Motor neuron (in vitro differentiated cells): ENCODE results near the gene ST14. TPM values are rescaled to one million over a fixed set of nuclear protein-coding genes. Genes with fewer than 3 reads are reported as not detected.

Experiments used
- ATAC-seq, 8 experiments: fragments of 200-7000 bp; cut with Tn5 transposase; replicated peaks in 6 of 8; 2 replicates each; pipeline ENCODE4 v1.8.0; 2021; ENCODE audit warnings: mild to moderate bottlenecking in 8 of 8, moderate library complexity in 8 of 8
- H3K27ac ChIP-seq, 2 donors: fragments of 250-450 bp; sonication (Bioruptor Pico); 2 replicates each; pipeline ENCODE4 v1.9.0; 2021; ENCODE audit warnings: antibody characterized with exemption in 2 of 2, mild to moderate bottlenecking in 2 of 2, moderate library complexity in 1 of 2
- H3K4me1 ChIP-seq, 2 donors: fragments of 250-450 bp; sonication (Bioruptor Pico); replicated peaks in 1 of 2; 2 replicates each; pipeline ENCODE4 v1.6.1; 2021; ENCODE audit warnings: antibody characterized with exemption in 2 of 2, mild to moderate bottlenecking in 2 of 2, moderate library complexity in 1 of 2
- H3K4me3 ChIP-seq, 5 donors: fragments of 250-450 bp; sonication (Bioruptor Pico); 2 replicates each; pipeline ENCODE4 v1.9.0; 2021; ENCODE audit warnings: antibody characterized with exemption in 5 of 5, mild to moderate bottlenecking in 5 of 5, moderate library complexity in 4 of 5
- WGBS, 10 experiments: fragments of 450-650 bp; shearing (Covaris generic); methylation state at CpG; one replicate each; pipeline ENCODE4 v1.0.0; 2022; 5-methylcytosine and 5-hydroxymethylcytosine counted together
- in situ Hi-C, 9 experiments: fragments of 400-800 bp; cut with MboI; loops; one replicate each; pipeline ENCODE4 v1.15.0; 2021; ENCODE audit warnings: low sequenced_read_pairs in 9 of 9, low pct_unique_long_range_greater_than_20kb in 2 of 9; ENCODE audit not compliant: unreplicated experiment in 9 of 9
- total RNA-seq, 8 experiments: library from RNA; unstranded; fragments of 300-600 nt; gene quantifications; 2 replicates each; pipeline versions ENCODE4 v1.2.3 to v1.2.4, GENCODE V29; 2022

ST14 gene
- total RNA-seq, 8 experiments from 2014 or later: 0.09 to 1.1 (median 0.25) TPM; not detected in 3

- Histone ChIP-seq H3K4me1 (no peaks in the 10 kb centered on the region), H3K4me3 (no peak overlapping the region), H3K27ac (no peak overlapping the region)
- no peak for ATAC-seq
- in situ Hi-C loops: no loop called here
- WGBS, 10 experiments: 68 to 100% (median 87%) methylated on average over 1 to 3 of the region's 3 CpGs; no CpG with 5 or more reads in 2 of the 10 experiments
Observed at GRCh38 chr11:130157840-130158239, 1.7 kb upstream of the ST14 start.

DNA sequence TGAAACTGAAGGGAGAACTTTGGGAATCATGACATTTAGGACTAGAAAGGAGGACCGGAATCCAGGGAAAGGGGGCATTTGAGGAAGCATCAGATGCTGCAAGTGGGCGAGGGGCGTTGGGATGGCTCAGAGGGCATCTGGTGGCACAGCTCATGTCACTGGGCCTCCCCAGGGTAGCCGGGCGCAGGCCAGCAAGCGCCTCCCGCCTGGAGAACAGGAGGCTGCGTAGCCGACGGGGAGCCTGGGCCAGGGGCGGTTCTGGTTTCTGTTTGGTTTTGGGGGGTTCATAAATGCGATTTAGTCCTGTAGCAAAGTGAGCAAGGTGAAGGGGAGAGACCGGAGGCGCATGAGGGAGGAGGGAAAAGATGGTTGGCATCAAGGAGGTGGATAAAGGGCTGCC lies 443 bp upstream of the ST14 start:
- in situ Hi-C loops: no loop called here
- ATAC-seq: no peak
- H3K4me3 ChIP-seq: no peak overlapping the region
- H3K27ac ChIP-seq: no peak overlapping the region
- H3K4me1 ChIP-seq: no peaks in the 10 kb centered on the region
- WGBS, 10 experiments: 60 to 97% (median 81%) methylated on average over 1 to 10 of the region's 14 CpGs; no CpG with 5 or more reads in 3 of the 10 experiments

DNA sequence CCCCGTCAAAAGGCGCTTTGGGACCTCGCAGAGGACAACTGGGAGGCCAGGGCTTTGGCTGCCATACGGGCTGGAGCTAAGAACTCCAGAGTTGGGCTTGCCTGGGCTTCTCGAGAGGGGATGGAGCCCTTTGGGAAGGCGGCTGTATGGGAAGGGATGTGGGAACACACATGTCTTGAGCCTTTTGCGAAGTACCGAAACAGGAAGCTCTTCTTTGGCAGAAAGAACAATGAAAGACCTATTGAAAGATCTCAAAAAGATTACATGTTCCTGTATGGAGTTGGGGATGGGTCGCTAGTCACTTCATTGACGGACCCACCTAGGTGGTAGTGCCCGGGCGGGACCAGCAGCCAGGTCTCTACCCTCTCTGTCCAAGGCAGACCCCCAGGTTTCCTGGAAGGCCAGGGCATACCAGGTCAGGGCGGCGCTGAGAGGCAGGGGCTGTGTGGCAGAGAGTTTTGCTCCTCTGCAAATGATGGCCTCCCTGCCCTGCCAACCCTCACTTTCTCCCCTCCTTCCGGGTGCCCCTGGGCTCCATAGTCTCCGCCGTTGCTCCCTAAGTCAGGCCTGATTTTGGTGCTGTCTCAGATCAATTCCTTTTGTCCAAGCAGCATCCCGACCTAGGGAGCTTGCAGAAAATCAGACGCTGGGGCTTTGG lies 1.0 kb downstream of the ST14 start:
- H3K4me1 ChIP-seq: no peaks in the 10 kb centered on the region
- H3K4me3 ChIP-seq: no peak overlapping the region
- WGBS, 10 experiments: 28 to 84% (median 61%) methylated on average over 2 to 9 of the region's 19 CpGs; no CpG with 5 or more reads in 2 of the 10 experiments
- in situ Hi-C loops: no loop called here
- no peak overlapping the region for H3K27ac ChIP-seq
- ATAC-seq: no peak

GRCh38 chr11:130161441-130162145 lies 2.0 kb downstream of the ST14 start:
- in situ Hi-C loops: no loop called here
- Histone ChIP-seq H3K4me3 (no peak overlapping the region), H3K4me1 (no peaks in the 10 kb centered on the region), H3K27ac (no peak overlapping the region)
- ATAC-seq: peak in 1 of 8 experiments; percentile 18
- 25 to 91% (median 74%) methylated on average over 1 to 7 of the region's 11 CpGs; no CpG with 5 or more reads in 2 of the 10 experiments for WGBS, 10 experiments

GRCh38 chr11:130162733-130163132 lies 3.2 kb downstream of the ST14 start:
- Histone ChIP-seq H3K4me1 (no peaks in the 10 kb centered on the region), H3K4me3 (no peak overlapping the region), H3K27ac (no peak overlapping the region)
- in situ Hi-C loops: no loop called here
- 35 to 100% (median 82%) methylated on average over 1 to 4 of the region's 5 CpGs; no CpG with 5 or more reads in 3 of the 10 experiments for WGBS, 10 experiments
- ATAC-seq: no peak

GRCh38 chr11:130163346-130164220 lies 4.0 kb downstream of the ST14 start:
- no peak for ATAC-seq
- Histone ChIP-seq H3K4me3 (no peak overlapping the region), H3K4me1 (no peaks in the 10 kb centered on the region), H3K27ac (no peak overlapping the region)
- in situ Hi-C loops: no loop called here
- WGBS, 10 experiments: 12 to 100% (median 62%) methylated on average over 1 to 8 of the region's 13 CpGs; no CpG with 5 or more reads in 3 of the 10 experiments

DNA sequence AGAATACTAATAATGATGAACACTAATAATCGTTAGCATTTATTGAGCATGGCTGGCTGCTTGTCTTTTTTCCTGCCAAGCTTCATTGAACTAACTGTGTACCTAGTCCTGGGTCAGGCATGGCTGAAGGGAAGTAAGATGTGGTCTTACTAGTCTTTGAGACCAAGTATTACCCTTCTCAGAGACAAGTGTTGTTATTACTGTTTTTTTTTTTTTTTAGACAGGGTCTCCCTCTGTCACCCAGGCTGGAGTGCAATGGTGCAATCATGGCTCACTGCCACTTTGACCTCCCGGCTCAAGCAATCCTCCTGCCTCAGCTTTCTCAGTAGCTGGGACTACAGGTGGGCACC lies 4.6 kb downstream of the ST14 start:
- Histone ChIP-seq H3K4me3 (no peak overlapping the region), H3K4me1 (no peaks in the 10 kb centered on the region), H3K27ac (no peak overlapping the region)
- in situ Hi-C loops: no loop called here
- no peak for ATAC-seq
- WGBS, 10 experiments: 17 to 100% (median 86%) methylated on average over 1 to 2 of the region's 2 CpGs; no CpG with 5 or more reads in 3 of the 10 experiments

GRCh38 chr11:130165601-130166456 lies 6.2 kb downstream of the ST14 start:
- H3K27ac ChIP-seq: no peak overlapping the region
- no peak overlapping the region for H3K4me3 ChIP-seq
- no peaks in the 10 kb centered on the region for H3K4me1 ChIP-seq
- in situ Hi-C loops: no loop called here
- ATAC-seq: peak in 1 of 8 experiments; percentile 5
- 36 to 100% (median 83%) methylated on average over 1 to 6 of the region's 9 CpGs; no CpG with 5 or more reads in 1 of the 10 experiments for WGBS, 10 experiments

DNA sequence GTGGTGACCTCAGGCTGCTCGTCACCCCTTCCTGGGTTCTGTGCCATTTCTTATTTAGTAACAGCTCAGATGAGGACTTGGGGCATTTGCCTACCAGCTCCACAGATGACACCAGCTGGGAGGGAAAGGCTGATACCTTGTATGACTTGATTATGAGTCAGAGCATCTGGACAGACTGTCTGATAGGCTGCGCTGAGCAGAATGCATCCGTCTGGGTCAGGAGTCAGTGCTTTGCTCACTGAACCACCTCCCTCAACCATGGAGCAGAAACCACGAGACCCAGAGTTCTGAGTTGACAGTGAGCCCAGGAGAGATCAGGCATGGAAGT lies 6.8 kb downstream of the ST14 start:
- ATAC-seq: peak; percentile 76 to 98 (median 92)
- in situ Hi-C loops: no loop called here
- WGBS, 10 experiments: 0 to 93% (median 0%) methylated on average over 1 to 4 of the region's 4 CpGs; no CpG with 5 or more reads in 5 of the 10 experiments
- Histone ChIP-seq H3K4me3 (no peak overlapping the region), H3K27ac (no peak overlapping the region), H3K4me1 (no peaks in the 10 kb centered on the region)

DNA sequence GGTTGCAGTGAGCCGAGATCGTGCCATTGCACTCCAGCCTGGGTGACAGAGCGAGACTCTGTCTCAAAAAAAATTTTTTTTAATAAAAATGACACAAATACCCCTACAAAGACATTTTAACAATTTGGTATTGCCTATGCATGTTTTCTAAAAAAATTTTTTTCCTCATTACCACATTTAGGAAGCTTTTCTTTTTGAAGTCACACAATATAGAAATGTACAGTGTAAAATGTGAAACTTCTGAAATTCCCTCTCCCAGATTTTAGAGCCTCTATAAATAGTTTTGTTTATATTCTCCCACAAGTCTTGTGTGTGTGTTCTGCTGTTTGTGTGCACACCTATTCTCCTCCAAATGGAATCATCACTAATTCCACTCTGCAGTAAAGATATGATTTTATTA lies 7.6 kb downstream of the ST14 start:
- 67 to 100% (median 95%) methylated on average over 1 to 3 of the region's 3 CpGs; no CpG with 5 or more reads in 6 of the 10 experiments for WGBS, 10 experiments
- no peak for ATAC-seq

GRCh38 chr11:130168105-130168504 lies 8.5 kb downstream of the ST14 start:
- 29 to 96% (median 81%) methylated on average over 2 to 7 of the region's 7 CpGs; no CpG with 5 or more reads in 1 of the 10 experiments for WGBS, 10 experiments
- no peaks in the 10 kb centered on the region for H3K4me1 ChIP-seq
- ATAC-seq: no peak

More for the DNA sequence above, 7.6 kb downstream of the ST14 start:
- Histone ChIP-seq H3K27ac (no peak overlapping the region), H3K4me1 (no peaks in the 10 kb centered on the region), H3K4me3 (no peak overlapping the region)
- in situ Hi-C loops: no loop called here

DNA sequence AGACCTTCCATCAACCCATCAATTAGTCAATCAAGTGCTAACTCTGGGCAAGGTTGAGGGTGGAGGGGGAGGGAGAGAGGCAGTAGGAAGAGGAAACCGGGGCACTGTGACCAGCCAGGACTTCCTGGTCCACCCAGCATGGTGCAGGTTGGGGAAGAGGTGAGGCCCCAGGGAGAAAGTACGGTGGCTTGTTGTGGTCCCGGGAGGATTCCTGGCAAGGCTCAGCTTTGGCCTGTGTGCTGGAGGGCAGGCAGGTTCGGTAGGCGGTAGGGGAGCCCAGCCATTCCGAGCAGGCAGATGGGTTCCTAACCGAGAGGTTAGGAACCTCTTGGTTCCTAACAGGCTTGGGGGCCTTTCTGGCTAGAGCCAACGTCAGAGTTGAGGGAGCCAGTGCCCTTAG lies 10.8 kb downstream of the ST14 start:
- H3K27ac ChIP-seq: no peak overlapping the region
- in situ Hi-C loops: no loop called here
- WGBS, 10 experiments: 60 to 100% (median 82%) methylated on average over 1 to 6 of the region's 8 CpGs; no CpG with 5 or more reads in 6 of the 10 experiments
- ATAC-seq: no peak
- H3K4me3 ChIP-seq: no peak overlapping the region
- no peaks in the 10 kb centered on the region for H3K4me1 ChIP-seq

More at GRCh38 chr11:130168105-130168504, 8.5 kb downstream of the ST14 start:
- H3K27ac ChIP-seq: no peak overlapping the region
- in situ Hi-C loops: no loop called here
- H3K4me3 ChIP-seq: no peak overlapping the region
